Smooth muscle cell (in vitro differentiated cells): Measurements from ENCODE around the gene KLHL29. TPM values are rescaled to one million over a fixed set of nuclear protein-coding genes. Genes with fewer than 3 reads are reported as not detected.

Source experiments
- DNase-seq: peaks from one replicate; lab custom pipeline; 2025; ENCODE audit not compliant: unreplicated experiment; lab: John Stamatoyannopoulos, UW
- H2AFZ ChIP-seq: fragments of 200-600 bp; sonication (generic); 2 replicates; pipeline ENCODE4 v1.6.0; 2016; ENCODE audit warnings: antibody characterized with exemption, low read depth, mild to moderate bottlenecking
- H3F3A ChIP-seq: fragments of 200-600 bp; sonication (generic); 2 replicates; pipeline ENCODE4 v1.6.0; 2017; ENCODE audit warnings: antibody characterized with exemption, low read depth
- H3K27ac ChIP-seq: fragments of 200-600 bp; sonication (generic); 2 replicates; pipeline ENCODE4 v1.5.1; 2016; ENCODE audit warnings: low read depth, mild to moderate bottlenecking
- H3K27me3 ChIP-seq: fragments of 200-600 bp; sonication (generic); 2 replicates; pipeline ENCODE4 v1.6.1; 2016; ENCODE audit warnings: low read depth, mild to moderate bottlenecking
- H3K36me3 ChIP-seq: fragments of 200-600 bp; sonication (generic); 2 replicates; pipeline ENCODE4 v1.5.1; 2016; ENCODE audit warnings: low read depth
- H3K4me1 ChIP-seq: fragments of 200-600 bp; sonication (generic); 2 replicates; pipeline ENCODE4 v1.5.1; 2016; ENCODE audit warnings: low read depth
- H3K4me2 ChIP-seq: fragments of 200-600 bp; sonication (generic); 2 replicates; pipeline ENCODE4 v1.6.0; 2016; ENCODE audit warnings: mild to moderate bottlenecking
- H3K4me3 ChIP-seq: fragments of 200-600 bp; sonication (generic); 2 replicates; pipeline ENCODE4 v1.5.1; 2016; ENCODE audit warnings: mild to moderate bottlenecking
- H3K79me2 ChIP-seq: fragments of 200-600 bp; sonication (generic); 2 replicates; pipeline ENCODE4 v1.6.0; 2016; ENCODE audit warnings: low read depth, mild to moderate bottlenecking
- H3K9ac ChIP-seq: fragments of 200-600 bp; sonication (generic); 2 replicates; pipeline ENCODE4 v1.6.0; 2016; ENCODE audit warnings: low read depth
- H3K9me3 ChIP-seq: fragments of 200-600 bp; sonication (generic); replicated peaks from 2 replicates; pipeline ENCODE4 v1.5.1; 2016; ENCODE audit warnings: low read depth
- H4K20me1 ChIP-seq: fragments of 200-600 bp; sonication (generic); 2 replicates; pipeline ENCODE4 v1.6.0; 2016; ENCODE audit warnings: low read depth
- CTCF ChIP-seq: fragments of 200-600 bp; sonication (generic); IDR thresholded peaks from 2 replicates; pipeline ENCODE4 v1.5.1; 2017; ENCODE audit warnings: borderline replicate concordance, mild to moderate bottlenecking, antibody characterized with exemption; ENCODE audit not compliant: insufficient read depth, poor library complexity, severe bottlenecking
- WGBS: methylation state at CpG from one replicate; pipeline ENCODE4 v1.1.7; 2016; ENCODE audit warnings: low lambda C conversion rate; 5-methylcytosine and 5-hydroxymethylcytosine counted together
- polyA plus RNA-seq: library from polyadenylated mRNA; unstranded; fragments of >200 nt; fragmentation: Nextera tagmentation; extraction: Ambion mirVana; gene quantifications from 2 replicates; pipeline ENCODE4 v1.2.1, GENCODE V29; 2016
- total RNA-seq: library from RNA; depleted of rRNA; stranded (reverse); fragments of >200 nt; gene quantifications from 2 replicates; pipeline ENCODE4 v1.2.3, GENCODE V29; 2014

Gene KLHL29
- total and polyA plus RNA-seq, 2 experiments from 2014 or later = 3.1 to 6.6 TPM

- no peak for TF ChIP-seq CTCF
- no peaks in the 10 kb centered on the region for H3K79me2 ChIP-seq
- H3K4me3 ChIP-seq = no peak overlapping the region
- H3K36me3 ChIP-seq = no peaks in the 10 kb centered on the region
- no peaks in the 10 kb centered on the region for H3K27me3 ChIP-seq
- no peaks in the 10 kb centered on the region for H3K9me3 ChIP-seq
- WGBS = 95% methylated on average over 7 of the region's 7 CpGs
- peaks cover 5% of the 10 kb centered on the region for H3F3A ChIP-seq
- H3K27ac ChIP-seq = no peak overlapping the region
- DNase-seq = no peak
- no peak overlapping the region for H2AFZ ChIP-seq
- H3K4me1 ChIP-seq = no peaks in the 10 kb centered on the region
- H4K20me1 ChIP-seq = no peaks in the 10 kb centered on the region
- H3K9ac ChIP-seq = no peak overlapping the region
- no peak overlapping the region for H3K4me2 ChIP-seq
Observed at GRCh38 chr2:23604731-23605130, 219.8 kb downstream of the KLHL29 start.

GRCh38 chr2:23605236-23605635, 220.3 kb downstream of the KLHL29 start:
- Histone ChIP-seq H3K27me3 (no peaks in the 10 kb centered on the region), H3K4me3 (no peak overlapping the region), H3K9me3 (no peaks in the 10 kb centered on the region), H3F3A (peaks cover 5% of the 10 kb centered on the region), H3K36me3 (no peaks in the 10 kb centered on the region), H3K27ac (no peak overlapping the region), H3K4me1 (no peaks in the 10 kb centered on the region), H3K4me2 (no peak overlapping the region), H2AFZ (no peak overlapping the region), H3K9ac (no peak overlapping the region), H4K20me1 (no peaks in the 10 kb centered on the region), H3K79me2 (no peaks in the 10 kb centered on the region)
- DNase-seq = no peak
- 90% methylated on average over 11 of the region's 11 CpGs for WGBS
- TF ChIP-seq CTCF = no peak

- Histone ChIP-seq H3K27ac (no peak overlapping the region), H3K4me3 (no peak overlapping the region), H3F3A (peaks cover 5% of the 10 kb centered on the region), H3K4me2 (no peak overlapping the region), H4K20me1 (no peaks in the 10 kb centered on the region), H3K36me3 (no peaks in the 10 kb centered on the region), H3K79me2 (no peaks in the 10 kb centered on the region), H3K4me1 (no peaks in the 10 kb centered on the region), H3K9me3 (no peaks in the 10 kb centered on the region), H2AFZ (no peak overlapping the region), H3K27me3 (no peaks in the 10 kb centered on the region), H3K9ac (no peak overlapping the region)
- WGBS = 98% methylated on average over 8 of the region's 9 CpGs
- no peak for DNase-seq
- TF ChIP-seq CTCF = no peak
Observed at GRCh38 chr2:23606196-23606595, 221.2 kb downstream of the KLHL29 start.

- H4K20me1 ChIP-seq = no peaks in the 10 kb centered on the region
- no peak for DNase-seq
- H3K4me2 ChIP-seq = no peak overlapping the region
- no peak overlapping the region for H3K27ac ChIP-seq
- no peak overlapping the region for H3K9ac ChIP-seq
- H2AFZ ChIP-seq = no peak overlapping the region
- H3F3A ChIP-seq = no peaks in the 10 kb centered on the region
- H3K27me3 ChIP-seq = no peaks in the 10 kb centered on the region
- TF ChIP-seq CTCF = no peak
- H3K4me3 ChIP-seq = no peak overlapping the region
- H3K4me1 ChIP-seq = no peaks in the 10 kb centered on the region
- no peaks in the 10 kb centered on the region for H3K79me2 ChIP-seq
- H3K36me3 ChIP-seq = no peaks in the 10 kb centered on the region
- peaks cover 6% of the 10 kb centered on the region for H3K9me3 ChIP-seq
Observed at GRCh38 chr2:23606968-23607367, 222.0 kb downstream of the KLHL29 start.
